HUES48 (cell line): ENCODE results near the gene FNTB.

Experiments
- H3K27ac ChIP-seq: one replicate; pipeline ENCODE4 v1.7.0; 2013; ENCODE audit warnings: low read depth, low read length, inconsistent platforms
- H3K27me3 ChIP-seq: 2 replicates; pipeline ENCODE4 v1.6.1; 2013; ENCODE audit warnings: mild to moderate bottlenecking, low read length; ENCODE audit not compliant: control insufficient read depth, insufficient read depth
- H3K36me3 ChIP-seq: 2 replicates; pipeline ENCODE4 v1.6.1; 2013; ENCODE audit warnings: low read length; ENCODE audit not compliant: control insufficient read depth, insufficient read depth
- H3K4me1 ChIP-seq: 2 replicates; pipeline ENCODE4 v1.6.1; 2013; ENCODE audit warnings: mild to moderate bottlenecking, low read length; ENCODE audit not compliant: control insufficient read depth, insufficient read depth
- H3K4me3 ChIP-seq: 2 replicates; pipeline ENCODE4 v1.5.1; 2013; ENCODE audit warnings: mild to moderate bottlenecking, low read depth, low read length
- H3K9ac ChIP-seq: 2 replicates; pipeline ENCODE4 v1.6.1; 2013; ENCODE audit warnings: mild to moderate bottlenecking, low read depth, low read length, moderate library complexity
- H3K9me3 ChIP-seq: 2 replicates; pipeline ENCODE4 v1.6.1; 2013; ENCODE audit warnings: low read length; ENCODE audit not compliant: control insufficient read depth, insufficient read depth

FNTB gene

DNA sequence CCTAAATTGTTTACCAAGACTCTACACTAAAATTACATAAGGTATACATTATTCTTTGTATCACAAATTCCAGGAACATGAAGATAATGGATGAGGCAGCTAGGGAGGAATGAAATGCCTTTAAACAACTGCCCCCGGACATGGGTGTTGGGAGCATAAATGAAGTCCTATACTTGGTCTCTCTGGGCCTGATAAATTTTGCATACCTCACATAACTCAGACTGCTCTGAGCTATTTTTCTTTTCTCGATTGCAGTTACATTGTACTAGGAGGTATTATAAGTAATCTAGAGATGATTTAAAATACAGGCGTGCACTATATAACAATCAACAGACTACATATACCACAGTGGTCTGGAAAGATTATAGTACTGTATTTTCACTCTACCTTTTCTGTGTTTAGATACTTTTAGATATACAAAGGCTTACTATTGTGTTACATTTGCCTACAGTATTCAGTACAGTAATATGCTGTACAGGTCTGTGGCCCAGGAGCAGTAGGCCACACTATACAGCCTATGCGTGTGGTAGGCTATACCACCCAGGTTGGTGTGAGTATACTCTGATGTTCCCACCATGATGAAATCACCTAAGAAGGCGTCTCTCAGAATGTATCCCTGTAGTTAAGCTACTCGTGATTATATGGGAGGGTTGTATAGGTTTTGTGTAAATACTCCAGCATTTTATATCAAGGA lies 14.3 kb downstream of the FNTB start:
- H3K4me3 ChIP-seq: no peak overlapping the region
- peaks cover 23% of the 10 kb centered on the region for H3K4me1 ChIP-seq
- H3K9ac ChIP-seq: no peak overlapping the region
- no peaks in the 10 kb centered on the region for H3K36me3 ChIP-seq
- H3K27me3 ChIP-seq: no peaks in the 10 kb centered on the region
- no peak overlapping the region for H3K27ac ChIP-seq
- H3K9me3 ChIP-seq: no peaks in the 10 kb centered on the region

DNA sequence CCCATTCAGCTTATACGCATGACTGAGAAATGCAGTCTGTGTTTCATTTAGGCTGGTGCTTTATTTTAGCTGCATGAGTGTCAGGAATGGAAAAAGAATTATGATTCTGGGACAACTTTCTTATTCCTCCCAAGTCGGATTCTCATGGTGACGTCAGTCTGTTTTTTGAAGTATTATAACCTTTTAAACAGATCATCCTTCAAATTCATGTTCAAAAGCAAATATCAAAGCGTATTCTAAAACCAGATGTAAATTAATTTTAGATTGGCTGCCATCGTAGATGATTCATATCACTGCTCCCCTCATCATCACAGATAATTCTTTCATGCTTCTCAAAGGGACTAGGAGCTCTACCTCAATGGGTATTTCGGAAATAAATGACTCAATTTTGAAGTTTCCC lies 15.0 kb downstream of the FNTB start:
- Histone ChIP-seq H3K9me3 (no peaks in the 10 kb centered on the region), H3K4me1 (peaks cover 23% of the 10 kb centered on the region), H3K27ac (no peak overlapping the region), H3K9ac (no peak overlapping the region), H3K36me3 (no peaks in the 10 kb centered on the region), H3K4me3 (no peak overlapping the region), H3K27me3 (no peaks in the 10 kb centered on the region)

DNA sequence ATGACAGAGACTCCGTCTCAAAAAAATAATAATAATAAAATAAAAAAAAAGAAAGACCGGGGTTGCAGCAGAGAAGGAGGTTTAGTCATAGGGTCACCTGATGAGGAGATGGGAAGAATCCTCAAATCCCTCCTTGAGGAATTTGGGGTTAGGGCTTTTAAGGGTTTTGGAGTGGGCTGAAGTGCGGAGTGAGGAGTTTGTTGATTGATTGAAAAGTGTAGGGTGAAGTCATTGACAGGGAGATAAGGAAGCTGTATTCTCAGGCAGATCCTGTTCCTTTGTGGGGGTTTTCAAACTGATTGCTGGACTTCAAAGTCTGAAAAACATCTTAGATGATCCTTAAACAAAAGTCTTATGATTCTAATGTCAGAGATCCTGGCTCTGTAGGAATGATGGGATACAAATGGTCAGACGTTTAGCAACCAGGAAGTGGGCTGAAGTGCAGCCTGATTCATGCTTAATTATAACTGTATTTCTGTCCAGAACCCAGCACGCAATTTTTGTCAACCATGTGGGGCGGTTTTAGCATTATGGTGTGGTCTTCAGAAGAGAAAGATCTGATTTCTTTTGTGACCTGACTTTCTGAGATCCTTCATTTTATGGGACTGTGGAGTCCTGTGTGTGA lies 16.0 kb downstream of the FNTB start:
- Histone ChIP-seq H3K9ac (no peak overlapping the region), H3K27ac (no peak overlapping the region), H3K27me3 (no peaks in the 10 kb centered on the region), H3K4me3 (no peak overlapping the region), H3K9me3 (no peaks in the 10 kb centered on the region), H3K4me1 (peaks cover 16% of the 10 kb centered on the region), H3K36me3 (no peaks in the 10 kb centered on the region)

DNA sequence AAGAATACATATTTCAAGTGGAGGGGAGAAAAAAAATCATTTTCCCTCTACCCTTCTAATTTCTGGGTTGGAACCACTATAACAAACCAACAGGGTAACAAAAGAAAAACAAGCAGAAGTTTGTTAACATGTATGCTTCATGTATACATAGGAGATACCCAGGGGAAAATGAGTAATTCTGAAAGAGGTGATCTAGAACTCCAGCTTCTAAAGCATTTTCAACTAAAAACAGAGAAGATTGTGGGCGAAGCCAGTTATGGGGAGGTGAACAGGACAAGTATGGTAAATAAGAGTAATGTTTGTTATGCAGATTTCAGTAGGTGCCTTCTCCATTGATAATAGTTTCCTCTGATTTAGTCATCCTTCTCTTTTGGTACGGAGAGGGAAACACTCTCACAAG lies 16.7 kb downstream of the FNTB start:
- Histone ChIP-seq H3K9ac (no peak overlapping the region), H3K4me1 (peaks cover 9% of the 10 kb centered on the region)

DNA sequence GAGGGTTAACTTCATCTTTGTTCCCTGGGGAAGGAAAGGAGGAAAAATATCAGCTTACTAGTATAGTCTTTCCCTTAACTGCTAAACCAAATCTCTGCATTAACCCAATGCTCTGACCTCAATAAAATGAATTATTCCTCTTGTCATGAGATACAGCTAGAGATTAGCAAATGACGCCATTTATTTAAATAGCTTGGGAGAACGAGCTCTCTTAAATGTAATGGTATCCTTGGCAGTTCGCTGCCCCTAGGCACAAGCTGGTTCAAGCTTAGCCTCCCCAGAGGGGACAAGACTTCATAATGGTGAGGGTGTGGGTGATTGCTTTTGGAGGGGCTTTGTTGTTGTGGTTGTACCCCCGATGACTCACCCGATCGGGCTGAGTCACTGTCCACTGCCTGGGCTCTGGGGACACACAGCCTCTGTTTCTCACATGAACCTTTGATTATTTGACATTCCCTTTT lies 19.6 kb downstream of the FNTB start:
- Histone ChIP-seq H3K27ac (peak overlapping the region; percentile 34), H3K9ac (no peak overlapping the region), H3K36me3 (no peaks in the 10 kb centered on the region), H3K27me3 (no peaks in the 10 kb centered on the region), H3K4me3 (no peak overlapping the region), H3K4me1 (peaks cover 8% of the 10 kb centered on the region; the same call in 1 of the 2 replicates), H3K9me3 (no peaks in the 10 kb centered on the region)

More for the DNA sequence above, 16.7 kb downstream of the FNTB start:
- H3K27me3 ChIP-seq: no peaks in the 10 kb centered on the region
- H3K27ac ChIP-seq: no peak overlapping the region
- no peak overlapping the region for H3K4me3 ChIP-seq
- H3K36me3 ChIP-seq: no peaks in the 10 kb centered on the region
- H3K9me3 ChIP-seq: no peaks in the 10 kb centered on the region

DNA sequence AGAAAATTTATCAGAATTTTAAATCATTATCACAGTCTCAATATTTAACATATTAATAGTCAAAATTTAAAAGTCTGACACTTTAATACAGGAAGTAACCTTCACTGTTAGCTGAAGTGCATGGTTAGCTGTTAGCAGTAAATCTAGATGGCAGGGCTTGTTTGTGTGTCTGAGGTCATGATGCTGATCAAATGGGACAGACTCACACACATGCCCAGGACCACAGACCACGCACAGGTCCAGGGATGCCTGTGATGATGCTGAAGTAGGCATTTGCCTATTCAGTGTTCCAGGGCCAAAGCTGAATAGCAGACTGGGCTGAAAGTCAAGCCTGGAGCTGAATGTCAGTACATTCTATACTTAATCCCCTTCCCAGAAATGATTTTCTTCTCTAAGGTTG lies 20.5 kb downstream of the FNTB start:
- Histone ChIP-seq H3K36me3 (peaks cover 5% of the 10 kb centered on the region), H3K27ac (no peak overlapping the region), H3K9me3 (no peaks in the 10 kb centered on the region), H3K4me3 (no peak overlapping the region), H3K27me3 (no peaks in the 10 kb centered on the region), H3K9ac (no peak overlapping the region), H3K4me1 (peaks cover 8% of the 10 kb centered on the region; the same call in 1 of the 2 replicates)

DNA sequence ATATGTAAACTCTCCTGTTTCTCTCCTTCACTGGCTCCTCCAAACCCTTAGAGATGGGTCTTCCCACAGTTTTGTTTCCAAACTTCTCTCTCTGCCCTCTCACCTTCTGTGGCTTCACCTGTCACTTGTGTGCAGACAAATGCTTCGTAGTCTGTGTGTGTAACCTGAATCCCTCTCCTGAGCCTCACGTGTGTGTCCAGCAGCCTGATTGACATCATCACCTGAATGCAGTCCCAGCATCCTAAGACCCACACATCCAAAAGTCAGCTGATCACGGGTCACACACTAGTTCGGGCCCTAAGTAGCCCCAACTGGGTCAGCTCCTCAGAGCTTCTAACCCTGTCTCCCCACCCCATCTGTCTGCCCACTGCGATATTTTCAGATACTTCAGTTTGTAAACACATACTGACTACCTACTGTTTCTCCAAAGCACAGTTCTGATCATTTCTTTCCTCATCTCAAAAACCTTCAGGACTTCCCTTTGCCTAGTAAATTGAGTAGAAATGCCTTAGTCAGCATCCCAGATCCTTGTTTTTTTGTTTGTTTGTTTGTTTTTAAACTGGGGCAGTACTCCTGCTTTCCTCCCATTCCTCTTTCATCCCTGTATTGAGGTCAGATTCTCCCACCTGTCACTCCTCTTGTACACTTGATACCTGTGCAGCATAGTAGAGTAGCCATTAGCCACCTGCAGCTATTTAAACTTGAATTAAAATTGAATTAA lies 23.7 kb downstream of the FNTB start:
- Histone ChIP-seq H3K9ac (no peak overlapping the region), H3K36me3 (peaks cover 22% of the 10 kb centered on the region), H3K9me3 (no peaks in the 10 kb centered on the region), H3K4me1 (no peaks in the 10 kb centered on the region; the same call in 1 of the 2 replicates), H3K27me3 (no peaks in the 10 kb centered on the region), H3K4me3 (no peak overlapping the region), H3K27ac (no peak overlapping the region)

DNA sequence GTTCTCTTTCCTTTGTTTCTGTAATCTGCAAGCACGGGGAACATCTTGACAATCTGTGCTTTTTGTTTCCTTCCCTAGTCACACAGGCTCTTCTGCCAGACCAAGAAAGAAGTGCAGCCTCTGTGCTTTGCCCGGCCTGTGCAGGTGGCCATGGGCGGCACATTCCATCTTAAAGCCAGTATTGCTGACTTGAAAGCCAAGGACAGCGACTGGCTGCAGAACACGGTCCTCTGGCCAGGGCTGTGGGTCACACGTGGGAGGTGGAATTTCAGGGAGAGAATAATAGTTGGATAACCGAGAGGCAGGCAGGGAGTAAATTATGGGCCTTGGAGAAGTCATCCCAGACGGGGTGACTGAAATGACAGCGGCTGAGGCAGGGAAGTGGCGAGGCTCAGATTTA lies 24.8 kb downstream of the FNTB start:
- Histone ChIP-seq H3K27me3 (no peaks in the 10 kb centered on the region), H3K9me3 (no peaks in the 10 kb centered on the region), H3K9ac (no peak overlapping the region), H3K36me3 (peaks cover 34% of the 10 kb centered on the region), H3K4me3 (no peak overlapping the region), H3K27ac (no peak overlapping the region), H3K4me1 (no peaks in the 10 kb centered on the region; the same call in 1 of the 2 replicates)

DNA sequence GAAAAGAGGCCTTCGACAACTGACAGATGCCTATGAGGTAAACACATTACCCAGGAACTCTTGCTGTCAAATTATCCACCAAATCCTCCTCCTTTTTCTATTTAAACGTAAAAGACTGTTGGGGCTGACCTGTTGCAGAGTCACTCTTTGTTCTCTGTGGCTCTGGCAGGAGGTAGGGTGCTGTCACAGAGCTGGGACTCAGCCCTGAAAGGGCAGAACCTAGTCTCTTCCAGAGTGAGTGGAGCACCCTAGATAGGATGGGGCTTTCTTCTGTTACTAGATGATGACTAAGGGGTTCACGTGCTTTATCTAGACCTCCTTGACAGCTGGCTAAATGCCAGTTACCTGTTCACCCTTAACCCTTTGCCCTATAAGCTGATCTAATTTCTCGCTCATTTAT lies 25.7 kb downstream of the FNTB start:
- Histone ChIP-seq H3K9me3 (no peaks in the 10 kb centered on the region), H3K4me1 (no peaks in the 10 kb centered on the region), H3K36me3 (peaks cover 36% of the 10 kb centered on the region), H3K27ac (no peak overlapping the region), H3K9ac (no peak overlapping the region), H3K27me3 (no peaks in the 10 kb centered on the region), H3K4me3 (no peak overlapping the region)

DNA sequence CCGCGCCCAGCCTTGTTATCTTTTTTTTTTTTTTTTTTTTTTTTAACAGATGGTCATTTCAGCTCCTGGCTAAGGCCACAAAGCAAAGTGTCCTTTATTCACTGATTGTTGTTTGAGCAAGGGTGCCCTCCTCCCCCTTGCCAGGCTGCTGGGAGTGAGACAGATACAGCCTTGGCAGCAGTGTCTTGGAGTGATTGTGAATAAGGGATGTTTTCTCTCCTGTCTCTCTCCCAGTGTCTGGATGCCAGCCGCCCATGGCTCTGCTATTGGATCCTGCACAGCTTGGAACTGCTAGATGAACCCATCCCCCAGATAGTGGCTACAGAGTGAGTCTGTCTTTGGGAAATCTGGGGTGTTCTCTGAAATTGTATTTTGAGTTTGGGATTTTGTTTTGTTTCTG lies 28.7 kb downstream of the FNTB start:
- Histone ChIP-seq H3K27me3 (no peaks in the 10 kb centered on the region), H3K9me3 (no peaks in the 10 kb centered on the region), H3K27ac (no peak overlapping the region), H3K4me1 (no peaks in the 10 kb centered on the region), H3K4me3 (no peak overlapping the region), H3K36me3 (peaks cover 36% of the 10 kb centered on the region), H3K9ac (no peak overlapping the region)

DNA sequence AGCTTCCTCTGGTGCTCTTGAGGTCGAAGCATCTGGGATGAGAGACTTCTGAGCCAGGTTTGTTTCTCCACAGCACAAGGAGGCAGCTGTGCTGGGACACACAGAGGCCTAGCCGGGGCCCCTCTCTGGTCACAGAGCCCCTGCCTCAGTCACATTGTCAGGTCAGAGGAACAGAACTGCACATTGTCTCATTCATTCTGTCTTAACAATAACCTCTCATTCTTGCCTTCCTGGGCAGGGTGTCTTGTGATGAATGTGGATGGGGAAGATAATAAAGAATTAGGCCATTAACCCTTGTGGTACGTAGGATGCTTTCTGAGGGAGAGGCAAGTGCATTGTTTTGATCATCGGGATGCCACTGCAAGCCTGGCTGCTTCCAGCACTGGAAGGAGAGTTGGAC lies 29.8 kb downstream of the FNTB start:
- no peak overlapping the region for H3K4me3 ChIP-seq
- no peaks in the 10 kb centered on the region for H3K9me3 ChIP-seq
- peaks cover 36% of the 10 kb centered on the region for H3K36me3 ChIP-seq
- H3K9ac ChIP-seq: no peak overlapping the region
- H3K27me3 ChIP-seq: no peaks in the 10 kb centered on the region
- H3K4me1 ChIP-seq: no peaks in the 10 kb centered on the region
- no peak overlapping the region for H3K27ac ChIP-seq
